GM23248 (cell line): ENCODE data around the gene COL18A1.

Experiments
- EZH2 ChIP-seq: fragments of 200-600 bp; sonication (generic); IDR thresholded peaks from 2 replicates; pipeline ENCODE4 v1.6.1; 2018; ENCODE audit warnings: antibody characterized with exemption, mild to moderate bottlenecking; ENCODE audit not compliant: insufficient read depth, poor library complexity, severe bottlenecking
- EZH2phosphoT487 ChIP-seq: fragments of 200-600 bp; sonication (generic); IDR thresholded peaks from 2 replicates; pipeline ENCODE4 v1.6.1; 2018; ENCODE audit warnings: antibody characterized with exemption, moderate library complexity, mild to moderate bottlenecking, low read depth; ENCODE audit not compliant: insufficient read depth

DNA sequence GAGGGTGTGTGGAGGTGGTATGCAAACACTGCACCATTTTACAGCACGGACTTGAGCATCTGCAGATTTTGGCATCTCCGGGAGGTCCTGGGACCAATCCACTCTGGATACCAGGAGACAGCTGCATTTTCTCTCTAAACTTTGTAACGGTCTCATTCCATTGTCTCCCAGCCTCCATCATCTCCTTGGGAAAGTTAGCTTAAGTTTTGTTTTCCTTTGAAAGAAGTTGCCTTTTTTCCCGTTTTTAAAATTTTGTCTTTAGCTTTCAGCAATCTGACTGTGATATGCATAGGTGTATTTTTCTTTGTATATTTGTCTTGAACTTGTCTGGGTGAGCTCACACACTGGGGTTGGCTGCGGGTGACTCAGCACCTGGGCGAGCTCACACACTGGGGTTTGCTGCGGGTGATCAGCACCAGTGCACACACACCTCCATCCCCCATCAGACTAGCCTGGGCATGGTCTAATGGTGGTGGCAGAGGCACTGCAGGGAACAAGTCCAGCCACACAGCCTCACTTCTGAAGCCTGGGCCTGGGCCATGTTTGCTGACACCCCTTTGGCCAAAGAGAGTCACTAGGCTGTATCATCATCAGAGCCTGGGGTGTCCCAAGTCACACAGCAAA, 32.1 kb upstream of the COL18A1 start:
- TF ChIP-seq EZH2phosphoT487 (no peak), EZH2 (no peak)
